Peyer's patch (tissue), 4 donors: ENCODE results near the gene PTEN.

Experiments used
- CTCF ChIP-seq, 6 experiments: fragments of 450-650 bp in 4 of 6; fragments of 200-600 bp in 2 of 6; sonication (generic) in 1 of 6; IDR thresholded peaks; one replicate each; pipeline ENCODE4 v1.5.1; 2017 to 2019; ENCODE audit warnings: antibody characterized with exemption in 6 of 6, mild to moderate bottlenecking in 3 of 6, moderate library complexity in 1 of 6
- POLR2A ChIP-seq, 2 donors: fragments of 450-650 bp; IDR thresholded peaks; one replicate each; pipeline ENCODE4 v1.5.1; 2017; ENCODE audit warnings: antibody characterized with exemption in 2 of 2, mild to moderate bottlenecking in 2 of 2, moderate library complexity in 2 of 2

- no peak for TF ChIP-seq CTCF (IDR thresholded peaks at IDR 0.05)
- TF ChIP-seq POLR2A (IDR thresholded peaks at IDR 0.05), result no peak
These were observed 24.3 kb downstream of the PTEN start for GRCh38 chr10:87887548-87888289.
